Coronary artery (tissue), 2 donors: ENCODE data around the gene MDN1.

Experiments used
- DNase-seq: peaks from one replicate; pipeline ENCODE4 v3.0.0-alpha.2; 2017; ENCODE audit warnings: low spot score
- H3K27ac ChIP-seq, 2 donors: fragments of 200-600 bp; sonication (generic); one replicate each; pipeline ENCODE4 v1.5.1; 2016 to 2019
- H3K4me3 ChIP-seq: fragments of 200-600 bp; sonication (generic); 2 replicates; pipeline ENCODE4 v1.5.1; 2016; ENCODE audit warnings: mild to moderate bottlenecking, moderate library complexity
- CTCF ChIP-seq: fragments of 200-600 bp; sonication (generic); IDR thresholded peaks from one replicate; pipeline ENCODE4 v1.5.1; 2019; ENCODE audit warnings: antibody characterized with exemption

Gene MDN1

GRCh38 chr6:89782222-89782621, 37.4 kb downstream of the MDN1 start:
- H3K4me3 ChIP-seq, result no peak overlapping the region
- no peak overlapping the region for H3K27ac ChIP-seq
- TF ChIP-seq CTCF, result no peak
- no peak for DNase-seq

GRCh38 chr6:89781070-89782034, 38.2 kb downstream of the MDN1 start:
- no peak for TF ChIP-seq CTCF
- Histone ChIP-seq H3K27ac (no peak overlapping the region), H3K4me3 (no peak overlapping the region)
- DNase-seq, result no peak

- TF ChIP-seq CTCF, result no peak
- no peak for DNase-seq
- no peak overlapping the region for H3K4me3 ChIP-seq
- no peak overlapping the region for H3K27ac ChIP-seq
Observed at GRCh38 chr6:89777455-89777854, 42.1 kb downstream of the MDN1 start.

GRCh38 chr6:89776583-89777233, 42.9 kb downstream of the MDN1 start:
- Histone ChIP-seq H3K27ac (no peak overlapping the region), H3K4me3 (no peak overlapping the region)
- DNase-seq, result no peak
- TF ChIP-seq CTCF, result no peak

- Histone ChIP-seq H3K27ac (no peak overlapping the region), H3K4me3 (no peak overlapping the region)
- DNase-seq, result no peak
- no peak for TF ChIP-seq CTCF
Observed at GRCh38 chr6:89775150-89775549, 44.4 kb downstream of the MDN1 start.

- Histone ChIP-seq H3K27ac (no peak overlapping the region), H3K4me3 (no peak overlapping the region)
- no peak for TF ChIP-seq CTCF
- DNase-seq, result no peak
Observed at GRCh38 chr6:89769572-89769971, 50.0 kb downstream of the MDN1 start.
